EL (cell line): ENCODE measurements around the gene ZNF22.
A peak's percentile ranks its signal among the peaks of the same experiment; 100 is the strongest.

Source experiments
- DNase-seq: peaks from one replicate; pipeline ENCODE4 v3.0.0-alpha.2; 2016

The ZNF22 gene

DNA sequence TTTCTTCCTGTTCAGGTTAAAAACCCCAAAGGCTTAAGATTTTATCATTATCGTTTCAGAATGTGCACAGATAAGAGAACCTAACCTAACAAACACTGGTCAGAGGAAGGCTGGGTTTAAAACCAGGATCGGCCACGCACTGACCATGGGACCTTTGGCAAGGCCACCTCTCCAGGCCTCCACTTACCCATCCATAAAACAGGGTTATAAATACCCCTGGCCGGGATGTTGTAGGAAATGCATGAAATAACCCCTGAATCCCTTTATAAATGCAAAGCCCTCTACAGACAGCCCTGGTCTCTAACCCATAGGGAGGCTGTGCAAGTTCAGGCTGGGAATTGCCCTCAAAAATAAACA lies 22.5 kb upstream of the ZNF22 start:
- no peak for DNase-seq

DNA sequence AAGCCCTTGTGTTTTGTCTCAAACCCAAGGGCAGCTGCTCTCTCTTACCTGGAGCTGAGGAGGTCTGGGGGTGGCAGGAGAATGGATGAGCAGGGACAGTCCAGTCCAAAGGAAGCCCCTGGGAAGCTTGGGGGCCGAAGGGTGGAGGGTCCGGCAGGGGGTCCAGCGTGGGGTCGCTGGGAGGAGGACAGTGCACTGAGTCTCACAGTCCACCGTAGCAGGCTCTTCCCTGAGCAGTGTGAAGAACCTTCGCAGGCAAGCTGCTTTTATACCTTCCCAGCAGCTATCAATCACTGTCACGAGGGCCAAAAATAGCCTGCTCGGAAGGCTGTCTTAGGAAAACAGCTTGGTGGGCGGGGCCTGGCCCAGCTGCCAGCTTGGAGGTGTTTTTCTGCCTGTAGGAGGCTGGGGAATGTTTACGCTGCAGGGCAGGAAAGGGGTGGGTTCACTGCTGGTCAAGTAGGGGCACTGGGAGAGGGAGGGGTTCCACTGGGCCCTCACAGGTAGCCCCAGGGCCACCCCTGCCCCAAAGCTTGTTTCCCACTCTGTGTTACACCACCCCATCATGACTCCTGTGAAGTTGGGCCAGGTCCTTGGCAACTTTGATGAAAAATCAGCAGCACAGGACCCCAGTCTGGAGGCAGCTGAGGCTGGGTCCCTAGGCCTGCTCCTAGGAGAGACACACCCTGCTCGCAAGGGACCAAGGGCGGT lies 22.0 kb upstream of the ZNF22 start, which contains the start of gene DEPP1:
Gene DEPP1 (minus strand): TSS at position 240 of the 711 bp plus-strand sequence. CDS start 779 bp downstream, outside the sequence.
- DNase-seq = peak; percentile 80

- no peak for DNase-seq
These were observed 21.2 kb upstream of the ZNF22 start for GRCh38 chr10:44979281-44980191.

DNA sequence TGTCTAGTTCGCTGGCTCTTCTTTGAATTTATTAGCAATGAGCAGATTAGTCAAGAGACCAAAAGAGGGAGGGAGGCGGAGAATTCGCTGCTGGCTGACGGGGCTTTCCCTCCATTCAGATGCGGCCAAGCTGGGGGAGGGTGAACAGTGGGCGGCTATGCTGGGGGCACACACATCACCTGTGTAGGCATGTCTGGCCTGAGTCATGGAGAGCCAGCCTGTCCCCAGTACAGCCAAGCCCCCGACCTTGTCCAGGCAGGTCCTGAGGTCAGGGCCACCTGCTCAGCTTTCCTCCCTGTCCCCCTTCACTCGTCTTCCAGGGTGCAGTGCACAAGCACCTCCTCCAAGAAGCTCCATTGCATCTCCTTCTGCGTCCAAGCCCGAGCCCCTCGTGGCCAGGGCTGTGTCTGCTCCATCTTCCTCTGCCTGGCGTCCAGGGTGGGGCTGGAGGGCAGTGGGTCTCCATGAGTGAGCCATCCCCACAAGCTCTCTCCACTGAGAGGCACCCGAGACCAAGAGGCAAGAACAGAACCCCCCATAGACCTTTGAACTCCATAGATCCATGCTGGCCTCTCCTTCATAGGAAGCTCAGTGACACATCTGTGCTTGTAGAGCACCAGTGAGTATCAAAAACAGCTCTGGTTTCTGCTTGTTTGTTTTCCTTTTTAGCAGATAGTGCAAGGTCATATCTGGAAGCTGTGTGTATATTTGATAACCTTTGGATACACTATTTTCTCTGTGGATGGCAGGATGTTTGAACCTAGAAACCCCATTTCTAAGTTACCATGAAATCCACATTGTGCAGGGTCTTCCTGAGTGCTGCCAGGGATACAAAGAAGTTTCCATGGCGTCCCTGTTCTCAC lies 20.2 kb upstream of the ZNF22 start:
- DNase-seq = no peak

- peak; percentile 88 for DNase-seq
These were observed 19.3 kb upstream of the ZNF22 start for GRCh38 chr10:44981172-44982113.

DNA sequence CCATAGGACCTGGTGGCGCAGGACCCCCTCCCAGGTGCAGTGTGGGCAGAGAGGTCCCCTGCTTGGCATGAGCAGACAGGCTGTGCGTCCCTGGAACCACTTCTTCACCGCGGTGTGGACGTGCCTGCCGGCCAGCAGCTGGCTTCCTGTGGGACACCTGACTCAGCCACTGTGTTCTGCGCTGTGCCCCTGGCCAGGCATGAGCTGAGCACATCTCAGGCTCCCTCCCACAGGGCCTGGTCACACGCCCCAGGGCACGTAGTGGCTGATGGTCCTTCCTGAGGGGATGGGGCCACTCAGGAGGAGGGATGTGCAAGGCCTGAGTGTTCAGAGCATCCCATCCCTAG lies 18.6 kb upstream of the ZNF22 start:
- DNase-seq = peak; percentile 66

DNA sequence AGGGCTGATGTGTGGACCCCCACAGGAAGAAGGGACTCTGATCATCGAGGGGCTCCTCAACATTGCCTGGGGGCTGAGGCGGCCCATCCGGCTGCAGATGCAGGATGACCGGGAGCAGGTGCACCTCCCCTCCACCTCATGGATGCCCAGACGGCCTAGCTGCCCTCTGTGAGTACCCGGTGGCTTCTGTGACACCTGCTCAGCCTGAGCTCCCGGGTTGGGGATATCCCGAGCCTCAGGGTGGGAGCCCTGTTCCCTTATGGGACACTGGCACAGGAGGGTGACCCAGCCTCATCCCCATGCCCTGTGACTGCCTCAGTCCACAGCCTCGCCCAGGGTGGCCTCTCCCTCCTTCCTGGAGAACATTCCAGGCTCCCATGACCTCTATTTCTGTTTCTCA lies 18.2 kb upstream of the ZNF22 start:
- no peak for DNase-seq

GRCh38 chr10:44983066-44983894 lies 17.4 kb upstream of the ZNF22 start:
- no peak for DNase-seq

- no peak for DNase-seq
These were observed 16.8 kb upstream of the ZNF22 start for GRCh38 chr10:44983895-44984278.

DNA sequence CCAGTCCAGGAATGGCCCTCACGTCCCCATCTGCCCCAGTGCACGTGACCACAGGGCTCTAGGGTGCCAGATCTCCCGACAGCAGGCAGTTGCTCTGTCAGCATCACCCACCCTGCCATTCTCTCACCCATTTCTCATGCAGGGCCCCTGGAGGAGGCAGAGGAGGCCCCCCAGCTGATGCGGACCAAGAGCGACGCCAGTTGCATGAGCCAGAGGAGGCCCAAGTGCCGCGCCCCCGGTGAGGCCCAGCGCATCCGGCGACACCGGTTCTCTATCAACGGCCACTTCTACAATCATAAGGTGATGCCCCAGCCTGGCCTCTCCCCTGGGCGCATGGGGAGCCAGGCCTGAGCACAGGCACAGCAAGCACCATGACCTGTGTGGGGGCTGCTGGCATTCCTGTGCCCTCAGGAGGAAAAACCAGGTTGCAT lies 16.0 kb upstream of the ZNF22 start:
- DNase-seq = no peak

GRCh38 chr10:44985175-44985681 lies 15.5 kb upstream of the ZNF22 start:
- no peak for DNase-seq

GRCh38 chr10:44986179-44986578 lies 14.5 kb upstream of the ZNF22 start:
- no peak for DNase-seq

DNA sequence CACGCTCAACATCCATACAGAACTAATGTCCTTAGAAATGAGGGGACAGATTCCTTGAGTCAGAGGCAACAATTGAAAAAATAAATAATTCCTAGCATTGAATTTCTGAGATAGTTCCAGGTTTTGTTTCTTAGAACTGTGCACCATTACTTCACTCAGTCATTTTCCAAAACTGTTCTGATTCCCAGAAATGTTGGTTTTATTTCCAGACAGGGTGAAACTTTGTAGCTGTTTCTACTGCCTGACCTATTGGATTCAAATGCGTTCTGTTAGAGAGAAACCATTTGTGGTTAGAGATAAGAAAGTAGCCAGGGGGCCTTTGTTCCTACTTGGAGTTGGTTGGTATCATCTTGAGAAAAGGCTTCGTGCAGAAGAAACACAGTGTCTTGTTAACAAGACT lies 14.1 kb upstream of the ZNF22 start:
- no peak for DNase-seq

DNA sequence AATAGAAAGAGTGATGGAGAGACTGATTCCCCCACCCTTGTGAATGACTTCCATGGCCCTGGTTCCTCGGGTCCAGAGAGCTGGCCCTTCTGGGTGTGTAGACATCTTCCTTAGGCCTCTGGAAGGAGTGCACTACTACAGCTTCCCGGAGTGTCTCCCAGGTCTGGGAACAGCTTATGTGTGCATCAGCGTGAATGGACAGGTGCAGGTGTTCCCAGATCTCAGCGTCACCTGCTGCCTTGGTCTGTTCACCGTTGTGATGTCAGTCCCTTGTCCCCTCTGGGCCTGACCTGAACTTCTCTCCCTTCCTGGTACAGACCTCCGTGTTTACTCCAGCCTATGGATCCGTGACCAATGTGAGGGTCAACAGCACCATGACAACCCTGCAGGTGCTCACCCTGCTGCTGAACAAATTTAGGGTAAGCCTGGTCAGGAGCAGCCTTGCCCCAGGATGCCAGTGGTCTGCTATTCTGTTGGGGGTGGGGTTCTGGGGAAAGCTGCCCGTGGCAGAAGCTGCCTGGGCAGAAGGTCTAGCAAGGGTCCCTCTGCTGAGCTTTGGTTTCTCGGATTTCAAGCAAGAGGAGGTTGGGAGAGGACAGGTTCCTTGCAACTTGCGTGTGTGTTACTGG lies 11.7 kb upstream of the ZNF22 start:
- no peak for DNase-seq

DNA sequence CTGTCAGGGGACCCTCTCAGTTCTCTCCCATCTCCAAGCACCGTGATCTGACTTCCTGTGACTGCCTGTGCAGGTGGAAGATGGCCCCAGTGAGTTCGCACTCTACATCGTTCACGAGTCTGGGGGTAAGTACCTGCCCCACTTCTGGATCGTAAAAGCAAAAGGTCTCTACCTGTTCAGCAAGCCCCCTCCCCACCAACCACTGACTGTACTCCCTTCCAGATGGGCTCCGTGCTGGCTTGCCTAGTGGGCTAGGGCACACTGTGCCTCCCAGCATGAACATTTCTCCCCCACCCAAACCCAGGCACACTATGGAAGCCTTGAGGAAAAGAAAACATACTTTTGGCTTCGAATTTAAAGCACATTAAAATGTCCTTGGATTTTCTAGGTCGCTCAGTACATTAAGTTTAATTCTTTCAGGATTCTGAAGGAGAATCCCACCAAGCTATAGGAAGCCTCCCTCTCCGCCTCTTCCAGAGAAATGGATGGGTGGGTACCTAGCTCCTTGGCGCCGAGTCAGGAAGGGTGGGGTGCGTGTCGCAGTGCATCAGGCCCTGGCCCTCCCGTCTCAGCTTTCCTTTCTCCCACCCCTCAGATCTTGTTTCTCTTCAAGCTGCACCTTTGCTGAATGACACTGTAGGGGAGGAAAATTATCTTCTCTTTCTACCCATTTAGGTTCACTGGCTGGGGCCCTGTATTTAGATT lies 11.0 kb upstream of the ZNF22 start:
- DNase-seq = no peak

DNA sequence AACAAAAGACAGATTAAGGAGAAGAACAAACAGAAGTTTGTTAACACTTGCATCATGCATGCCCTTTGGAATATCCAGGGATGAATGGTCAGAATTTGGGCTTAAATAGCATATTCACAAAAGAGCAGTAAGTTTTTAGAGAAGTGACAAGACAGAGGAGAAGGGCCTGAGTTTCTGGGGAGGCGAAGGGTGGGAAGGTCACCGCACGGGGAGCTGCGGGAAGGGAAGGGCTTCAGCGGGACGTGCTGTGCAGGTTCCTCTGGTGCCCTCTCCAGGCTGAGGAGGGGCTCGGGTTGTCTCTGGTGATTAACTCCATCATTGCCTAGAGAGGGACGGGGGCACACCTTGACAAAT lies 10.4 kb upstream of the ZNF22 start:
- no peak for DNase-seq

DNA sequence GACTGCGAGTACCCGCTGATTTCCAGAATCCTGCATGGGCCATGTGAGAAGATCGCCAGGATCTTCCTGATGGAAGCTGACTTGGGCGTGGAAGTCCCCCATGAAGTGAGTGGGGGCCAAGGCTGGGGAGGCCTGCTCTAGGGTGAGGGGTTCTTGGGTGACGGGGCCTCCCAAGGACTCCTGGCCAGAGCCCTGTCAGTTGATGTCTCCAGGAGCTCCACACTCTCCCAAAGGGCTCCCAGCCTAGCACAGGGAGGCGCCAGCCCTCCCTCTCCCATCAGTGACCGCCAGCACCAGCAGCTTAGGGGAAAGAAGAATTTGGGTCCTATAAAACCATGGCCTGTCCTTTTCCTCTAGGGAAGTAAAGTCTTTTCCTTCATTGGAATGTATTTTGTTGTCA lies 9.8 kb upstream of the ZNF22 start:
- no peak for DNase-seq

- no peak for DNase-seq
These were observed 9.2 kb upstream of the ZNF22 start for GRCh38 chr10:44991571-44991970.

DNA sequence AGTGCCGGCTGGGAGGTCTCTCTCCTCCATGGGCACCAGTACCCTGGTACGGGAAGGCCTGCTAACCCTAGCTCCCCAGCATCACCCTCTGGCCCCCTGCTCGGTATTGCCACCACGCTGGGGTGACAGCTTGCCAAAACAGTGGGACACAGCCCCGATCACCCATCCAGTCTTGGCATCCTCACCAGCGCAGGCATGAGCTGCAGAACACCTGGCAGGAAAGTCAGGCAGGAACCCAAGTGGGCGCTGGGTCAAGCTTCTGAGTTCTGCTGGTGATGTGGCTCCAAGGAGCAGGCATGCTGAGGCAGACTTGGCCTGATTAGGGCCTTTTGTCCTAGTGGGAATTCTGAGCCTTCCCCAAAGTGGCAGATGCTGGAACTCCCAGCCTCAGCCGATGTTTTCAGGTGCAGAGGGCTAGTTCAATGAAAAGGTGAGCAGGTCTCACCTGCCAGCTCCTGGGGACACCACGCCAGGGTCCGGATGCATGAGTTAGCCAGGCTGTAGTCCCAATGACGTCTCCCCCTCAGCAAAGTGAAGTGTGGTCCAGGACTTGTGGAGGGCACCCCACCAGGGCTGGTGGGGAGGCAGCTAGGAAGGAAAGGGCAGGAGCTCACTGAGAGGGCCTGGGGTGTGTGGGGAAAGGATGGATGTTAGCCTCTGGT lies 8.5 kb upstream of the ZNF22 start:
- DNase-seq = no peak
